Measurements from ENCODE around the gene TNS3. TPM values are rescaled to one million over a fixed set of nuclear protein-coding genes. Genes with fewer than 3 reads are reported as not detected.

The TNS3 gene
- total RNA-seq, 1 experiment from 2014 or later = 533 TPM

DNA sequence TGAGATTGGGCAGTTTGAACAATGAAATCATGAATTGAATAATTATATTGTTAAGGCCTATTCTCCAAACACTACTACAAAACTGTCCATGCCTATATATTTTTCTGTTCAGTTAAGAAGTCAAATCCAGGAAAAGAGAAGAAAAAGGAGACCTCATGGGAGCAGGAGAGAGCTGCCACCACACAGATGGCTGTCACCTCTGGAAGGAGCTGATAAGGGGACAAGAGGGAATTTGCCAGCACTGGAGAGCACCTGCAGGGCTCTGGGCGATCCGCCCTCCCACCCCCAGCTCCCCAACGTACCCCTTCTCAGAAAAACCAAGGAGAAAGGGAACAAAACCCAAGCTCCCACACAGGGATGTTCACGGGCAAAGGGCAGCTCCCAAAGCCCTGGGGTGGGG lies 227.8 kb downstream of the TNS3 start:
- Histone ChIP-seq H3K27me3 (ENCODE audit: control insufficient read depth, insufficient read depth, low read length) (no peaks in the 10 kb centered on the region), H3K4me3 (ENCODE audit: low read depth in 2 of 2, low read length in 2 of 2) (no peak overlapping the region), H3K9me3 (ENCODE audit: control insufficient read depth, insufficient read depth, low read depth, low read length) (no peaks in the 10 kb centered on the region), H3K4me1 (ENCODE audit: control insufficient read depth, insufficient read depth, low read length) (peaks cover 26% of the 10 kb centered on the region), H3K27ac (ENCODE audit: low read length) (no peak overlapping the region), H3K36me3 (ENCODE audit: control insufficient read depth, insufficient read depth, low read length) (peaks cover 12% of the 10 kb centered on the region)
- ChIA-PET CTCF (no interaction called here), POLR2A (interaction anchor here (0.6 kb wide), 1 partner anchor 40 kb away, joined by 3 read pairs; no protein-coding TSS in a partner anchor)
- TF ChIP-seq SIN3A (IDR thresholded peaks at IDR 0.05; ENCODE audit: borderline replicate concordance, insufficient read depth, low read depth, low read length) = no peak
- TF ChIP-seq TCF7L2 (IDR thresholded peaks at IDR 0.05; ENCODE audit: low read depth, low read length) = no peak
- TF ChIP-seq CTCF (IDR thresholded peaks at IDR 0.05) = no peak
- no peak for TF ChIP-seq REST (IDR thresholded peaks at IDR 0.05; ENCODE audit: insufficient read depth in 1 of 2, low read depth in 2 of 2, low read length in 1 of 2)
- no peak for TF ChIP-seq POLR2AphosphoS5 (IDR thresholded peaks at IDR 0.05; ENCODE audit: low read depth, low read length)
- ATAC-seq = no peak
- intact Hi-C loops (cut with micrococcal nuclease; ENCODE audit: unreplicated experiment) (no loop called here), in situ Hi-C loops (cut with HindIII; ENCODE audit: low pct_unique_long_range_greater_than_20kb, low sequenced_read_pairs) (no loop called here)
- no TSS peak for BruUV-seq (replicated peaks)
- no peak for DNase-seq (ENCODE audit: low read depth, low spot score)

GRCh38 chr7:47352394-47352968 lies 229.4 kb downstream of the TNS3 start:
- Histone ChIP-seq H3K27ac (ENCODE audit: low read length) (no peak overlapping the region), H3K36me3 (ENCODE audit: control insufficient read depth, insufficient read depth, low read length) (peaks cover 21% of the 10 kb centered on the region), H3K9me3 (ENCODE audit: control insufficient read depth, insufficient read depth, low read depth, low read length) (no peaks in the 10 kb centered on the region), H3K4me1 (ENCODE audit: control insufficient read depth, insufficient read depth, low read length) (peaks cover 26% of the 10 kb centered on the region), H3K4me3 (ENCODE audit: low read depth in 2 of 2, low read length in 2 of 2) (no peak overlapping the region), H3K27me3 (ENCODE audit: control insufficient read depth, insufficient read depth, low read length) (no peaks in the 10 kb centered on the region)
- BruUV-seq (replicated peaks) = no TSS peak
- DNase-seq (ENCODE audit: low read depth, low spot score) = no peak
- TF ChIP-seq REST (IDR thresholded peaks at IDR 0.05; ENCODE audit: insufficient read depth in 1 of 2, low read depth in 2 of 2, low read length in 1 of 2) (no peak), TCF7L2 (IDR thresholded peaks at IDR 0.05; ENCODE audit: low read depth, low read length) (no peak), CTCF (IDR thresholded peaks at IDR 0.05) (no peak), POLR2AphosphoS5 (IDR thresholded peaks at IDR 0.05; ENCODE audit: low read depth, low read length) (no peak; the same call in 1 of the 2 replicates), SIN3A (IDR thresholded peaks at IDR 0.05; ENCODE audit: borderline replicate concordance, insufficient read depth, low read depth, low read length) (no peak)
- CTCF ChIA-PET = no interaction called here
- intact Hi-C loops (cut with micrococcal nuclease; ENCODE audit: unreplicated experiment) (no loop called here), in situ Hi-C loops (cut with HindIII; ENCODE audit: low pct_unique_long_range_greater_than_20kb, low sequenced_read_pairs) (no loop called here)
- POLR2A ChIA-PET = no interaction called here
- ATAC-seq = no peak
